Lung (tissue), 12 donors: Measurements from ENCODE around the gene C11orf21. TPM values are rescaled to one million over a fixed set of nuclear protein-coding genes. Genes with fewer than 3 reads are reported as not detected.

Experiments
- ATAC-seq: fragments of 200-7000 bp; cut with Tn5 transposase; one replicate; pipeline ENCODE4 v1.9.1; 2020; ENCODE audit warnings: moderate number of reproducible peaks; ENCODE audit not compliant: insufficient read depth, low FRiP score
- DNase-seq, 3 donors: peaks; one replicate each; pipeline ENCODE4 v3.0.0-alpha.2; 2013 to 2017
- H3K27ac ChIP-seq, 2 donors: one replicate each; pipeline ENCODE4 v1.5.1; 2013; ENCODE audit warnings: mild to moderate bottlenecking in 2 of 2, moderate library complexity in 2 of 2, control low read depth in 1 of 2, inconsistent platforms in 1 of 2, low read depth in 1 of 2, low read length in 1 of 2
- H3K27me3 ChIP-seq, 3 donors: one replicate each; pipeline ENCODE4 v1.5.1; 2013; ENCODE audit warnings: low read length in 2 of 3; ENCODE audit not compliant: control insufficient read depth in 3 of 3, insufficient read depth in 3 of 3
- H3K36me3 ChIP-seq, 4 donors: one replicate each; pipeline ENCODE4 v1.5.1; 2013; ENCODE audit warnings: low read length in 4 of 4, mild to moderate bottlenecking in 1 of 4, moderate library complexity in 1 of 4; ENCODE audit not compliant: control insufficient read depth in 4 of 4, insufficient read depth in 4 of 4
- H3K4me1 ChIP-seq, 5 donors: one replicate each; pipeline ENCODE4 v1.5.1; 2013; ENCODE audit warnings: low read length in 5 of 5, mild to moderate bottlenecking in 2 of 5, moderate library complexity in 1 of 5; ENCODE audit not compliant: control insufficient read depth in 5 of 5, insufficient read depth in 5 of 5
- H3K4me3 ChIP-seq: one replicate; pipeline ENCODE4 v1.5.1; 2013; ENCODE audit warnings: mild to moderate bottlenecking, control low read depth, moderate library complexity
- H3K9ac ChIP-seq, 2 donors: one replicate each; pipeline ENCODE4 v1.5.1; 2013; ENCODE audit warnings: low read length in 2 of 2, control low read depth in 1 of 2; ENCODE audit not compliant: insufficient read depth in 1 of 2
- H3K9me3 ChIP-seq, 4 donors: one replicate each; pipeline ENCODE4 v1.5.1; 2013; ENCODE audit warnings: low read length in 3 of 4, mild to moderate bottlenecking in 1 of 4, moderate library complexity in 1 of 4; ENCODE audit not compliant: control insufficient read depth in 4 of 4, insufficient read depth in 3 of 4
- CTCF ChIP-seq: IDR thresholded peaks from 2 replicates; pipeline ENCODE4 v1.5.1; 2012; ENCODE audit warnings: mild to moderate bottlenecking; ENCODE audit errors: control extremely low read depth, extremely low read depth
- WGBS, 2 donors: extraction: QIAGEN DNeasy Blood & Tissue Kit; methylation state at CpG; one replicate each; pipeline ENCODE4 v1.1.7; 2013; 5-methylcytosine and 5-hydroxymethylcytosine counted together
- polyA plus RNA-seq, 2 donors: library from polyadenylated mRNA; stranded (reverse); fragments of 200-250 nt; gene quantifications; one replicate each; pipeline ENCODE4 v1.2.1, GENCODE V29; 2013
- total RNA-seq, 2 donors: library from RNA; depleted of rRNA in 1 of 2; stranded (reverse); fragments of >200 nt in 1 of 2; gene quantifications; one replicate each; pipeline ENCODE4 v1.2.1, GENCODE V29; 2014 to 2021
- donor health status: control.
- donor health status: control.
- donor health status: Bipolar disorder and iron deficiency.
- donor health status: healthy.
- donor health status: DM: yes; HTN: yes; CAD: no.

Gene C11orf21
- total and polyA plus RNA-seq, 4 donors, result 3.4 to 6.0 (median 4.8) TPM

DNA sequence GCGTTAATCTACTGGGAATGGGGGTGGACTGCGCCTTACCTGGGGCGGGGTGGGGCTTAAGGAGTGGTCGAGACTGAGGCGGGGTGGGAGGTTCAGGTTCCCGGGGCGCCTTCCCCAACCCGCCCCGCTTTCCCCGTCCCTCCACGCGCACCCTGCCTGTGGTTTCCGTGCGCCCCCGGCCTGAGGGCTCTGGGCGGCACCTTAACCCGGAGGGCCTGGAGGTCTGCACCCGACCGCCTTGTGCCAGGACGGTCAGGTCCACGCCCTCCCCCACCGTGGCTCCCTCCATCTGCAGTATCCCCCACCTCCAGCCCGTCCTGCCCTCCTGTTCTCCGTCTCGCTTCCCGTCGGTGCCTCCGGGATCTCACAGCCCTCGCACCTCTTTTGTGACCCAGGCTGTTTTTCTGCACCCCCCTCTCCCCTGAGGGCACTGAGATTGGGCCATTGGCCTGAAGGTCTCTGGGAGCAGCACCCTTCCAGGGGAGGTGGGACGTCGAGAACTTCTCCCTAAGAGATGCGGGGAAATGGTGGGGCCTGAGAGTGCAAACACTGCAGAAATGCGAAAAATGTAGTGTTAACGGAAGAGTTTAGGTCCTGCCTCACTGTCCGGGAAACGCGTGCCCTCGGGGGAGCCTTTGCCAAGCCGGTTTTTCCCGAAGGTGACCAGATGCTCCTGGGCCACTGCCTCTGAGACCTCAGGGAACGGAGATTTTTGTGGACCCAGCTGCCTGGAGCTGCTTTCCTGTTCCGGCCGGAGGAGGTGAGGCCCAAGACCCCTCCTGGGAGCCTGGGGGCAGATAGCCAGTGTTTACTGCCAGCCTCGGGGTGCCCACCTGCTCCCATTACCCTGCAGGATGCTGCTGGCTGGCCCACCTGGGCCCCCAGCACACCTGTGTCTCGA is 30.1 kb downstream of the C11orf21 start:
- H3K9ac ChIP-seq, result no peak overlapping the region
- no peaks in the 10 kb centered on the region for H3K9me3 ChIP-seq
- no peak overlapping the region for H3K27ac ChIP-seq
- no peak overlapping the region for H3K4me3 ChIP-seq
- DNase-seq (peak in 1 of 3 donors; percentile 21), ATAC-seq (no peak)
- H3K27me3 ChIP-seq, result peaks cover 7 to 28% (median 20%) of the 10 kb centered on the region in 3 donors
- WGBS, 2 donors, result 29 to 35% methylated on average over 43 to 45 of the region's 45 CpGs
- H3K36me3 ChIP-seq, result no peaks in the 10 kb centered on the region
- TF ChIP-seq CTCF, result no peak
- H3K4me1 ChIP-seq, result peaks cover 0 to 17% (median 0%) of the 10 kb centered on the region in 5 donors

- no peaks in the 10 kb centered on the region for H3K9me3 ChIP-seq
- 0 to 2% methylated on average over 24 to 28 of the region's 28 CpGs for WGBS, 2 donors
- H3K4me3 ChIP-seq, result no peak overlapping the region
- H3K4me1 ChIP-seq, result peaks cover 0 to 18% (median 0%) of the 10 kb centered on the region in 5 donors
- no peak overlapping the region for H3K9ac ChIP-seq
- DNase-seq, result peak in 1 of 3 donors; percentile 17
- no peak overlapping the region for H3K27ac ChIP-seq
- H3K27me3 ChIP-seq, result peaks cover 7 to 28% (median 20%) of the 10 kb centered on the region in 3 donors
- ATAC-seq, result peak; percentile 17
- no peak for TF ChIP-seq CTCF
- no peaks in the 10 kb centered on the region for H3K36me3 ChIP-seq
Observed at GRCh38 chr11:2271077-2271326, 30.7 kb downstream of the C11orf21 start.

DNA sequence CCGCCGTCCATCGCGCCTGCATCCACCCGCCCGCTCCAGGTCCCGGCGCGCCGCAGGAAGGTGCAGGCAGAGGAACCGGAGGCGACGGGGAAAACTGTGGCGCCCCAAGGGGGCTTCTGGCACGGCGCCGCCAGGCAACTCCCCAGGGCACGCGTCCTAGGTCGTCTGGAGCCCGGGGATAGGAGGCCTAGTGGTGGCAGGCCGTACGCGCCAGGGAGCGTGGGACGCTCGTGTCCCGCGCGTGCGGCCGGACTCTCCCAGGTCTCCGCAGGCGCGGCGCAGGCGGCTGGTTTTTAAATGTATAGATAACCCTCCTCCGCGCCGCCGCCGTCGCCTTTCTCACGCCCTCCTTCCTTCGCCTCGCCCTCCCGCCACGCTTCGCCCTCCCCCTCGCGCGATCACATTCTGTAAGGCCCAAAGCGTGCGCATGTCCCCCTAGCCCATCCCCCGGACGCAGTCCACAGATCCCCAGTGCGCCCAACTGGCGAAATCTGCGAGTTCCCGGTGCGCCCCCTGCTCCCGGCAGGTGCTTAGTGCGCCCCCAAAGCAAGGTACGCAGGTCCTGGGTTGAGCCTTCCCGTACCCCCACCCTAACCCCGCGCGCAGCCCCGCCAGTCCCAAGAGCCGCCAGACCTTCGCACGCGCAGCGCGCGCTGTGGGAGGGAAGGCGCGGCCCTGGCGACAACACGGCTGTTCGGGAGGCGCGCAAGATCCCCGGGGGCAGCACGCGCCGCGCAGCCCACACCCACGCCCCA is 31.2 kb downstream of the C11orf21 start, which contains the start of gene ASCL2:
Gene ASCL2, minus strand, starts transcription at position 267 of the 755 bp plus-strand sequence. Its CDS starts 256 bp downstream, at position 11.
- Histone ChIP-seq H3K27ac (no peak within 1 kb of the TSS), H3K27me3 (peaks cover 7 to 28% (median 20%) of the 10 kb centered on the region in 3 donors)
- 3% methylated on average over 69 to 89 of the region's 89 CpGs for WGBS, 2 donors

More for the DNA sequence above, 31.2 kb downstream of the C11orf21 start, which contains the start of gene ASCL2:
- H3K4me3 ChIP-seq, result no peak within 1 kb of the TSS
- no peaks in the 10 kb centered on the region for H3K36me3 ChIP-seq
- no peak for TF ChIP-seq CTCF
- no peak within 1 kb of the TSS for H3K9ac ChIP-seq
- H3K9me3 ChIP-seq, result no peaks in the 10 kb centered on the region
- ATAC-seq, result no peak
- H3K4me1 ChIP-seq, result peaks cover 0 to 19% (median 0%) of the 10 kb centered on the region in 5 donors
- peak in 1 of 3 donors; percentile 23 for DNase-seq
